H1 (cell line): Measurements from ENCODE around the gene ONECUT3. TPM values are rescaled to one million over a fixed set of nuclear protein-coding genes. Genes with fewer than 3 reads are reported as not detected.

ENCODE experiments used
- CTCF ChIA-PET: fragments of 300-600 bp; sonication (Branson Sonifier 250); formaldehyde crosslinking; loops from one replicate; lab custom pipeline; 2021; ENCODE audit not compliant: partially characterized antibody; lab: Charles Lee
- POLR2A ChIA-PET: fragments of 300-600 bp; sonication (Branson Sonifier 250); formaldehyde crosslinking; loops from one replicate; lab custom pipeline; 2021; ENCODE audit warnings: inconsistent platforms; ENCODE audit not compliant: partially characterized antibody; lab: Charles Lee
- DNase-seq, 2 experiments: peaks; one replicate each; pipeline versions ENCODE4 v3.0.0 to v3.0.0-alpha.2; 2010 to 2022; ENCODE audit warnings: low spot score in 2 of 2, low read depth in 1 of 2, mixed read lengths in 1 of 2
- FAIRE-seq: peaks from 2 replicates; lab custom pipeline; 2011; peaks lifted over from hg19 to GRCh38; lab: Jason Lieb, UNC
- H2AFZ ChIP-seq: 2 replicates; pipeline ENCODE4 v1.8.1; 2012; ENCODE audit warnings: low read length, inconsistent platforms
- H2AK5ac ChIP-seq: 2 replicates; pipeline ENCODE4 v1.6.1; 2013; ENCODE audit warnings: low read depth, low read length
- H2BK120ac ChIP-seq: replicated peaks from 2 replicates; pipeline ENCODE3; 2013; ENCODE audit warnings: low read depth, low read length, inconsistent platforms
- H2BK12ac ChIP-seq: 2 replicates; pipeline ENCODE4 v1.6.1; 2013; ENCODE audit warnings: low read depth, low read length
- H2BK15ac ChIP-seq: 2 replicates; pipeline ENCODE4 v1.6.1; 2013; ENCODE audit warnings: low read length
- H2BK20ac ChIP-seq: 2 replicates; pipeline ENCODE4 v1.6.1; 2013; ENCODE audit warnings: low read length
- H2BK5ac ChIP-seq: 2 replicates; pipeline ENCODE4 v1.6.1; 2013; ENCODE audit warnings: low read depth, low read length
- H3K14ac ChIP-seq: 2 replicates; pipeline ENCODE4 v1.6.1; 2013; ENCODE audit warnings: inconsistent platforms; ENCODE audit not compliant: insufficient read length
- H3K18ac ChIP-seq: 2 replicates; pipeline ENCODE4 v1.6.1; 2013; ENCODE audit warnings: low read length; ENCODE audit errors: extremely low read depth
- H3K23ac ChIP-seq: 2 replicates; pipeline ENCODE4 v1.6.1; 2013; ENCODE audit warnings: inconsistent platforms; ENCODE audit not compliant: insufficient read length
- H3K23me2 ChIP-seq: 2 replicates; pipeline ENCODE4 v1.6.1; 2013; ENCODE audit warnings: low read depth, low read length
- H3K27ac ChIP-seq: 2 replicates; pipeline ENCODE4 v1.6.1; 2011; ENCODE audit warnings: low read depth, low read length, inconsistent platforms
- H3K27me3 ChIP-seq, 4 experiments: replicated peaks in 1 of 4; 1 replicate in 1 of 4; 2 replicates in 3 of 4; pipeline versions ENCODE4 v1.6.1 to v1.8.1; 2011 to 2013; ENCODE audit warnings: low read length in 3 of 4, mild to moderate bottlenecking in 3 of 4, inconsistent platforms in 2 of 4, mixed read lengths in 2 of 4, moderate library complexity in 1 of 4; ENCODE audit not compliant: control insufficient read depth in 3 of 4, insufficient read depth in 3 of 4; ENCODE audit errors: extremely low read depth in 1 of 4
- H3K36me3 ChIP-seq, 4 experiments: 2 replicates each; pipeline versions ENCODE4 v1.6.1 to v1.8.1; 2011 to 2013; ENCODE audit warnings: mild to moderate bottlenecking in 4 of 4, low read length in 3 of 4, moderate library complexity in 2 of 4, control low read depth in 1 of 4, inconsistent platforms in 1 of 4; ENCODE audit not compliant: insufficient read depth in 4 of 4, control insufficient read depth in 2 of 4
- H3K4ac ChIP-seq: replicated peaks from 2 replicates; pipeline ENCODE3; 2013; ENCODE audit warnings: low read length, low read depth, mixed read lengths, inconsistent platforms; ENCODE audit not compliant: insufficient read length
- H3K4me1 ChIP-seq, 4 experiments: replicated peaks in 1 of 4; 1 replicate in 1 of 4; 2 replicates in 3 of 4; pipeline versions ENCODE4 v1.6.1 to v1.8.1; 2011 to 2013; ENCODE audit warnings: low read length in 3 of 4, inconsistent platforms in 2 of 4, mixed read lengths in 1 of 4; ENCODE audit not compliant: insufficient read depth in 4 of 4, control insufficient read depth in 3 of 4
- H3K4me2 ChIP-seq, 2 experiments: 2 replicates each; pipeline versions ENCODE4 v1.6.1 to v1.8.1; 2011 to 2013; ENCODE audit warnings: low read depth in 2 of 2, low read length in 2 of 2, control low read depth in 1 of 2, inconsistent platforms in 1 of 2, mild to moderate bottlenecking in 1 of 2; ENCODE audit not compliant: insufficient read depth in 1 of 2
- H3K4me3 ChIP-seq, 4 experiments: fragments of 200-600, 300-600 bp in 1 of 4; sonication (generic), shearing (Covaris generic), sonication (Bioruptor Twin) in 1 of 4; 2 replicates each; pipeline versions ENCODE4 v1.5.1 to v1.8.1; 2011 to 2016; ENCODE audit warnings: low read length in 4 of 4, low read depth in 3 of 4, control low read depth in 2 of 4, inconsistent platforms in 2 of 4, mild to moderate bottlenecking in 2 of 4, mixed read lengths in 1 of 4, moderate library complexity in 1 of 4; ENCODE audit not compliant: insufficient read depth in 2 of 4; ENCODE audit errors: extremely low read depth in 1 of 4
- H3K56ac ChIP-seq: replicated peaks from 2 replicates; pipeline ENCODE3; 2013; ENCODE audit warnings: low read depth, mild to moderate bottlenecking, mixed read lengths, low read length, inconsistent platforms; ENCODE audit not compliant: insufficient read length
- H3K79me1 ChIP-seq: 2 replicates; pipeline ENCODE4 v1.6.1; 2013; ENCODE audit warnings: low read depth, low read length, control low read depth
- H3K79me2 ChIP-seq, 2 experiments: 2 replicates each; pipeline versions ENCODE4 v1.6.1 to v1.8.1; 2012 to 2013; ENCODE audit warnings: low read length in 2 of 2, mild to moderate bottlenecking in 2 of 2, inconsistent platforms in 1 of 2; ENCODE audit not compliant: insufficient read depth in 2 of 2, control insufficient read depth in 1 of 2
- H3K9ac ChIP-seq, 4 experiments: replicated peaks in 1 of 4; 1 replicate in 1 of 4; 2 replicates in 3 of 4; pipeline versions ENCODE4 v1.6.1 to v1.8.1; 2011 to 2013; ENCODE audit warnings: low read depth in 3 of 4, low read length in 3 of 4, control low read depth in 2 of 4, mild to moderate bottlenecking in 2 of 4, moderate library complexity in 2 of 4, inconsistent platforms in 1 of 4; ENCODE audit errors: extremely low read depth in 1 of 4
- H3K9me3 ChIP-seq, 2 experiments: 2 replicates each; pipeline versions ENCODE4 v1.6.1 to v1.8.1; 2012 to 2013; ENCODE audit warnings: mild to moderate bottlenecking in 2 of 2, moderate library complexity in 2 of 2, control low read depth in 1 of 2, inconsistent platforms in 1 of 2, low read depth in 1 of 2, low read length in 1 of 2, mixed read lengths in 1 of 2; ENCODE audit not compliant: insufficient read depth in 2 of 2
- H4K20me1 ChIP-seq, 2 experiments: replicated peaks in 1 of 2; 2 replicates each; pipeline versions ENCODE3 to v1.8.1; 2011 to 2013; ENCODE audit warnings: inconsistent platforms in 2 of 2, low read length in 2 of 2, mild to moderate bottlenecking in 1 of 2; ENCODE audit not compliant: insufficient read depth in 2 of 2, control insufficient read depth in 1 of 2
- H4K5ac ChIP-seq: 2 replicates; pipeline ENCODE4 v1.6.1; 2013; ENCODE audit warnings: low read length, low read depth, mixed read lengths, inconsistent platforms; ENCODE audit not compliant: insufficient read length
- H4K8ac ChIP-seq: 2 replicates; pipeline ENCODE4 v1.8.0; 2013; ENCODE audit warnings: mild to moderate bottlenecking, moderate library complexity, low read length, inconsistent platforms; ENCODE audit not compliant: insufficient read depth; ENCODE audit errors: extremely low read depth
- H4K91ac ChIP-seq: replicated peaks from 2 replicates; pipeline ENCODE3; 2013; ENCODE audit warnings: low read length, mixed read lengths, inconsistent platforms; ENCODE audit not compliant: insufficient read length
- CHD2 ChIP-seq: IDR thresholded peaks from 2 replicates; pipeline ENCODE4 v1.6.1; 2012; ENCODE audit warnings: low read length, improper control_type of control experiment
- HDAC2 ChIP-seq, 2 experiments: fragments of 300-600 bp in 1 of 2; sonication (generic) in 1 of 2; IDR thresholded peaks; 2 replicates each; pipeline ENCODE4 v1.6.1; 2011 to 2012; ENCODE audit warnings: low read depth in 2 of 2, low read length in 2 of 2, mild to moderate bottlenecking in 2 of 2, moderate library complexity in 2 of 2, borderline replicate concordance in 1 of 2, inconsistent platforms in 1 of 2
- KDM4A ChIP-seq: IDR thresholded peaks from one replicate; pipeline ENCODE4 v1.7.1; 2012; ENCODE audit warnings: low read depth, mild to moderate bottlenecking, moderate library complexity, low read length, inconsistent platforms; ENCODE audit not compliant: severe bottlenecking
- MAFK ChIP-seq: IDR thresholded peaks from 2 replicates; pipeline ENCODE4 v1.6.1; 2012; ENCODE audit warnings: low read depth, mild to moderate bottlenecking, improper control_type of control experiment, low read length
- RAD21 ChIP-seq, 2 experiments: IDR thresholded peaks in 1 of 2; conservative IDR thresholded peaks in 1 of 2; 2 replicates each; pipeline ENCODE4 v1.6.1; 2011; ENCODE audit warnings: low read depth in 2 of 2, low read length in 2 of 2, improper control_type of control experiment in 1 of 2, inconsistent platforms in 1 of 2, mild to moderate bottlenecking in 1 of 2, moderate library complexity in 1 of 2
- RBBP5 ChIP-seq: IDR thresholded peaks from 2 replicates; pipeline ENCODE4 v1.7.1; 2012; ENCODE audit warnings: low read depth, mild to moderate bottlenecking, inconsistent platforms, low read length, moderate library complexity, borderline replicate concordance
- SIN3A ChIP-seq, 2 experiments: IDR thresholded peaks in 1 of 2; conservative IDR thresholded peaks in 1 of 2; 2 replicates each; pipeline ENCODE4 v1.6.1; 2011 to 2012; ENCODE audit warnings: low read length in 2 of 2, improper control_type of control experiment in 1 of 2, low read depth in 1 of 2, mild to moderate bottlenecking in 1 of 2
- SP2 ChIP-seq: IDR thresholded peaks from 2 replicates; pipeline ENCODE4 v1.6.1; 2012; ENCODE audit warnings: mild to moderate bottlenecking, low read length, inconsistent platforms
- WGBS, 2 experiments: shearing (Covaris generic) in 1 of 2; methylation state at CpG; one replicate each; pipeline versions ENCODE4 v1.1.6 to v1.1.7; 2013 to 2015; ENCODE audit warnings: low lambda C conversion rate in 2 of 2, mixed read lengths in 2 of 2, inconsistent platforms in 1 of 2, low coverage in 1 of 2, missing lambda C conversion rate in 1 of 2; ENCODE audit not compliant: insufficient replicate concordance in 2 of 2, insufficient coverage in 1 of 2, insufficient read length in 1 of 2; ENCODE audit errors: extremely low coverage in 1 of 2, missing lambda C conversion rate in 1 of 2; 5-methylcytosine and 5-hydroxymethylcytosine counted together
- polyA plus RNA-seq, 7 experiments: library from polyadenylated mRNA; depleted of rRNA in 3 of 7; stranded (reverse) in 5 of 7; unstranded in 2 of 7; fragments of >200 nt in 5 of 7; fragments of 200-250 nt in 2 of 7; gene quantifications; 1 replicate in 5 of 7; 2 replicates in 1 of 7; 4 replicates in 1 of 7; pipeline versions ENCODE4 v1.2.1 to v1.2.3, GENCODE V29; 2011 to 2013; ENCODE audit warnings: missing spikeins in 2 of 7, mixed read lengths in 2 of 7
- total RNA-seq: library from RNA; stranded (reverse); fragmentation: NEBNext Ultra II Directional; extraction: Animal tissue kit (Norgen Biotek cat#: 25700); gene quantifications from 2 replicates; pipeline ENCODE4 v1.2.1, GENCODE V29; 2021
- TF ChIP-seq, protein P1 (sequence below), 3 experiments: IDR thresholded peaks; 1 replicate in 2 of 3; 2 replicates in 1 of 3; pipeline versions ENCODE4 v1.5.1 to v1.6.1; 2011; ENCODE audit warnings: low read length in 3 of 3, mild to moderate bottlenecking in 3 of 3, inconsistent platforms in 2 of 3, low read depth in 1 of 3, moderate library complexity in 1 of 3; ENCODE audit not compliant: insufficient read depth in 1 of 3; ENCODE audit errors: control extremely low read depth in 1 of 3

The ONECUT3 gene
- total and polyA plus RNA-seq, 2 of the 8 experiments (the other 6 are each of a cell fraction or from before 2014, with no cell fraction given): not detected

DNA sequence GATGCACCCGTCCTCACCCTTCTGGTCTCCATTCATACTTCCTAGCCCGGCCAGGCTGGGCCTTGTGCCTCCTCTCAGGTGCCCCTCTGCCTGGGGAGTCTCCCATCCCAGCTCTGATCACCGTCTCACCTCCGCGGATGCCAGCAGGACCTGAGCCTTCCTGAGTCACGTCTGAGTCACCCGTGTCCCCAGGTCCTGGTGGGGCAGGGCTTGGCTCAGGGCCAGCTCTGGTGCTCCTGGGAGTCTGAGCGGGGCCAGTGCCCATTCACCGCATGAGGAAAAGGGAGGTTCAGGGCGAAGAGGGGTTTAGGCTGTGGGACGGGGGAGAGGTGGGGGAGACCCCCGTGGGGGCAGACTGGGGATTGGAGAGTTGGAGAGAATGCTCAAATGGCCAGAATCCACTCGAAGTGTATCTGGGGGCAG, 58.2 kb downstream of the ONECUT3 start:
- Histone ChIP-seq H3K4ac (peak overlapping the region; percentile 69), H4K8ac (peak overlapping the region; percentile 25), H3K9me3 (no peaks in the 10 kb centered on the region), H3K18ac (no peak overlapping the region; the same call in 1 of the 2 replicates), H3K27ac (no peak overlapping the region), H4K20me1 (peaks cover 0 to 2% of the 10 kb centered on the region in 2 experiments), H2AFZ (no peak overlapping the region), H3K14ac (no peak overlapping the region), H3K27me3 (peaks cover 0 to 3% (median 0%) of the 10 kb centered on the region in 4 experiments; a peak in 3 of 7 replicates), H3K4me1 (peaks cover 0 to 2% (median 0%) of the 10 kb centered on the region in 4 experiments; a peak in 3 of 7 replicates), H3K23me2 (peaks cover 2% of the 10 kb centered on the region), H3K79me1 (no peaks in the 10 kb centered on the region; the same call in 1 of the 2 replicates), H2BK20ac (no peak overlapping the region), H2BK120ac (no peak overlapping the region), H4K5ac (no peak overlapping the region), H3K9ac (no peak overlapping the region), H2AK5ac (no peak overlapping the region), H3K36me3 (peaks cover 3 to 9% (median 6%) of the 10 kb centered on the region in 4 experiments; a peak in 5 of 8 replicates), H3K56ac (no peak overlapping the region), H2BK12ac (no peak overlapping the region), H3K23ac (no peak overlapping the region), H4K91ac (peak overlapping the region; percentile 65), H3K4me3 (peak overlapping the region in 3 of 4 experiments; percentile 36 to 61 (median 49); a peak in 2 of 8 replicates), H2BK15ac (no peak overlapping the region), H3K4me2 (peak overlapping the region; percentile 63 to 65), H3K79me2 (no peaks in the 10 kb centered on the region), H2BK5ac (no peak overlapping the region)
- DNase-seq (no peak), FAIRE-seq (no peak)
- CTCF ChIA-PET: interaction anchor here (1.0 to 6.2 kb wide), 6 partner anchors 10 to 46 kb away, joined by 3 to 73 read pairs (median 4); no protein-coding TSS in a partner anchor
- POLR2A ChIA-PET: interaction anchor here (1.2 kb wide), 1 partner anchor 18 kb away, joined by 4 read pairs; no protein-coding TSS in a partner anchor
- WGBS, 2 experiments: 76% methylated on average over 10 of the region's 13 CpGs; no CpG with 5 or more reads in 1 of the 2 experiments
- TF ChIP-seq CHD2 (no peak), SP2 (no peak), MAFK (no peak), HDAC2 (IDR thresholded peaks at IDR 0.05; ENCODE audit: borderline replicate concordance in 1 of 2, low read depth in 2 of 2, low read length in 2 of 2) (no peak), KDM4A (no peak), SIN3A (conservative IDR thresholded peaks at IDR 0.05 in 1 of 2, IDR thresholded peaks at IDR 0.05 in 1 of 2; ENCODE audit: low read depth in 1 of 2, low read length in 2 of 2) (no peak), RBBP5 (no peak), RAD21 (IDR thresholded peaks at IDR 0.05 in 1 of 2, conservative IDR thresholded peaks at IDR 0.05 in 1 of 2; ENCODE audit: low read depth in 2 of 2, low read length in 2 of 2) (no peak)
- TF ChIP-seq, protein P1, sequence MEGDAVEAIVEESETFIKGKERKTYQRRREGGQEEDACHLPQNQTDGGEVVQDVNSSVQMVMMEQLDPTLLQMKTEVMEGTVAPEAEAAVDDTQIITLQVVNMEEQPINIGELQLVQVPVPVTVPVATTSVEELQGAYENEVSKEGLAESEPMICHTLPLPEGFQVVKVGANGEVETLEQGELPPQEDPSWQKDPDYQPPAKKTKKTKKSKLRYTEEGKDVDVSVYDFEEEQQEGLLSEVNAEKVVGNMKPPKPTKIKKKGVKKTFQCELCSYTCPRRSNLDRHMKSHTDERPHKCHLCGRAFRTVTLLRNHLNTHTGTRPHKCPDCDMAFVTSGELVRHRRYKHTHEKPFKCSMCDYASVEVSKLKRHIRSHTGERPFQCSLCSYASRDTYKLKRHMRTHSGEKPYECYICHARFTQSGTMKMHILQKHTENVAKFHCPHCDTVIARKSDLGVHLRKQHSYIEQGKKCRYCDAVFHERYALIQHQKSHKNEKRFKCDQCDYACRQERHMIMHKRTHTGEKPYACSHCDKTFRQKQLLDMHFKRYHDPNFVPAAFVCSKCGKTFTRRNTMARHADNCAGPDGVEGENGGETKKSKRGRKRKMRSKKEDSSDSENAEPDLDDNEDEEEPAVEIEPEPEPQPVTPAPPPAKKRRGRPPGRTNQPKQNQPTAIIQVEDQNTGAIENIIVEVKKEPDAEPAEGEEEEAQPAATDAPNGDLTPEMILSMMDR (IDR thresholded peaks at IDR 0.05; ENCODE audit: control extremely low read depth in 1 of 3, insufficient read depth in 1 of 3, low read depth in 1 of 3, low read length in 3 of 3): no peak
